Endothelial cell of hepatic sinusoid (primary cell): ENCODE data around the gene LRRC8C.

Experiments used
- in situ Hi-C: cut with HindIII; loops from 2 replicates; pipeline ENCODE4 v1.10.0; 2017; ENCODE audit warnings: low sequenced_read_pairs

LRRC8C gene

GRCh38 chr1:89633248-89633799 lies 404 bp downstream of the LRRC8C start:
- in situ Hi-C loops = loop anchor here (10.0 kb wide), 1 partner anchor 121 kb away; no protein-coding TSS in a partner anchor

DNA sequence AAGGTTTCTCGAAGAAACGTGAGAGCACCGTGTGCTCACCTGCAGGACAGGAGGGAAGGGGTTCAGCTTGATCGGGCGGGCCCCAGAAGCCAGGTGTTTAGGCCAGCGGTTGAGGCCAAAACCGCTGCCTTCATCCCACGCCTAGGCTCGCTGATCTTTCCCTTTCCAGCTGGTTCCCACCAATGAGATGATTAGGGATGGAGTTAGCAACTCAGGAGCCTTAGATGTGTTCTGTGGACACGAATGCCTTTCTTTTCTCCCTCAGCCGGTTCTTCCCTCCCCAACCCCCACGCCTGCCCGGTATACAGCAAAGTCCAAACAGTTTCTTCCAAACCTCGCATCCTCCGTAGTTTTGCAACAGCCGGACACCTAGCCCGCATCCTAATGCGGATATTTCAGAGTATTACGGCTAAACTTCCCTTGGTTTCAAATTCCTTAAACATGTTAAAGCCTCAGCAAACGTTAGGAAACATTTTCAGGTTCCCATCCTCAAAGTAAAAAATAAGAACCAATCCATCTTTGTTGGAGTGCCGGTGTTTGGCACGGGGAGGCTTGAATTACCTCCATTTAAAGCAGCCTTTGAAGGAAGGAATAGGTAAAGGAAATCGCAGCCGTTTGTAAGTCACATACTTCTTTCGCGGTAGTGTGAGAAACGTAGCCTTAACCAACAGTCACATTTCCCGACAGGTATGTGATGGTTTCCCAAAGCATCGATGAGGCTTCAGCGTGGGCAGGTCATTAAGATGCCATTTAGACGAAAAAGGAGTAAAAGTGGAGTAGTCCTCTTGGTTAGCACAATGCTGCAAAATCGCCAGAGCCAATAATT lies 1.1 kb downstream of the LRRC8C start:
- in situ Hi-C loops = loop anchor here (10.0 kb wide), 1 partner anchor 121 kb away; no protein-coding TSS in a partner anchor

DNA sequence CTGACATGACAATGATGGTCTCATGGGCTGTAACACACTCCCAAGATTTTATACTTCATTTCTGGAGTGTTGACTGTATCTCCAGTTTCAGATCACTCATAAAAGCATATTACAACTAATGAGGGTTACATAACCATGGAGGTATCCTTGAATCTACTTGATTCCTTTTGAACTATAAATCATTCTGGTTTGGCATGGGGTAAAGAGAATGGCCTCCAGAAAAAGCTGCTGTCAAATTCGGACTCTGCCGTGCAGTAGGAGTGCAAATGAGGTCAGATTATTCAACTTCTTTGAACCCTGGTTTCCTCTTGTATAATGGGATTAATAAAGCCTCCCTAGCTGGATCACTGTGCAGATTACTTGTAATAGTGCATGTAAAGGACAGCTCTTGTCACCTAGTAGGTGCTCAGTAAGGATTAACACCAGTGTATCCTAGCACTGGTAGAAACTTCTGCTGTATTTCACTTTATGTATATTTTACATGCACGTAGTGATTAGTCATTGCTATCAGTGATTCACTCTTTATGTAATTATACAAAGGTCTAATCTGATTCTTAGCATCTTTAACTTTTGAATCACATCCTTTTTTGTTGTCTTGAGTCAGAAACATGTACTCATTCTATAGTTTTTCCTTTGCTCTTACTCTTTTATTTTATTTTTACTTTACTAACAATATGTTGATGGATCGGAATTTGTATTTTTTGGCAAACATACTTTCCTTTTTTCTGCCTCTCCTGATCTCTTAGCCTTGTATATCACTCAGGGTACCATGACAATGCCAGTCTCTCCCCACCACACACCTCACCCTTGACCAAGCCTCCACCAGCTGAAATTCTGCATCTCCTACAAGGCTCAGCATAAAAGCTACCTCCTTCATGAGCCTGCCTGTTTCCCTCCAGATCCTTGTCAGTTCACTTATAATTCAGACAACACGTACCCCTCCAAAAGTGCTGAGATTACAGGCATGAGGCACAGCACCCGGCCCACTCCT lies 3.2 kb downstream of the LRRC8C start:
- in situ Hi-C loops = loop anchor here (10.0 kb wide), 1 partner anchor 119 kb away; no protein-coding TSS in a partner anchor

GRCh38 chr1:89637496-89637895 lies 4.6 kb downstream of the LRRC8C start:
- in situ Hi-C loops = loop anchor here (10.0 kb wide), 1 partner anchor 117 kb away; no protein-coding TSS in a partner anchor

DNA sequence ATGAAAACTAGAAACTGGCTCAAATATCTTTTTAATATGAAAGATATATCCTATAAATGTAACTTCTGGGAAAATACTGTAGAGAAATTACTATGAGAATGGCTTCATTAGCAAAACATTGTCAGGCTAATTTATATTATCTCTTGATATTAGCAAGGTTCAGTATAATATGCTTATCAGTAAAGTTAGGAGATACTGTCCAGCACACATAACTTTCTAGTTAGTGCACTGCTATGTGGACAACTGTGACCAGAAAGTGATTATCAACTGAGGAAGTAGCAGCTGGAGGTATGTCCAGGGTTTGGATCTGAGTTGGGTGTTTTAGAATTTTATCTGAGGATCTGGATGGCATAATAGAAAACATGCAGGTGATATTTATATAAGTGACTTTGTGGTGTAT lies 7.5 kb downstream of the LRRC8C start:
- in situ Hi-C loops = no loop called here

DNA sequence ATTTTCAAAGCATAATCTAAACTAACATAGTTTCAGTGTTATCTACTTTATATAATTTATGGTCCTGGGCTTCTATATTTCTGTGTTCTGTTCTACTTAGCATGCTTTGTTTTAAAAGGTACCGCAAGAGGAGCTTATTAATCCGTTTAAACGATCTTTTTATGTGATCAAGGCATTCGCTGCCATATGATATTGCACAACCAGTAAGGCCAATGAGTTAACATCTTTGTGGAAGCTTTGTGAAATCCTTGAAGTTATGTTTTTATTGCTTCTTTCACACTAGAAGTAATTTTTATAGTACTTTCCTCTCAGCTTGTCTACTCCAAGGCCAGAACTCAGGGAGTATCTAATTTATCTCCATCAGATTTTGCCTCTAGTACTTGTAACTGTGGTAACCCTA lies 8.9 kb downstream of the LRRC8C start:
- in situ Hi-C loops = no loop called here

DNA sequence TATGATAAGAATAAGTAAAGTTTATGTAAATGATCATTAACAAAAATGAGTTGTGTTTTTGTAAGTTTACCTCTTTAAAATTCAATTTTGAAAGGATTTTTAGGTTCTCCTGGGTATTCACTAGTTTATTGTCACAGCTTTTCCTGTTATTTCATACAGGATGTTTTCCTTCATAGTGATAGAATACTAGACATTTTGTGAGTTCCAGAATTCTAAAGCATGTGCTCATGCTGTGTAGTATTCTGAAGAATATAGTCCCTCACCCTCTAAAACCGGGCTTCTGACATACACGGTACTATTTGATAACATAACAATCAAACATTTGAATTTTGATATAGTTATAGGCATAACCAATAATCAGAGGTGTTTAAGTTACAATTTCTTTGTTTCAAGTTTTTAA lies 10.7 kb downstream of the LRRC8C start:
- in situ Hi-C loops = no loop called here

GRCh38 chr1:89644119-89644814 lies 11.3 kb downstream of the LRRC8C start:
- in situ Hi-C loops = no loop called here

DNA sequence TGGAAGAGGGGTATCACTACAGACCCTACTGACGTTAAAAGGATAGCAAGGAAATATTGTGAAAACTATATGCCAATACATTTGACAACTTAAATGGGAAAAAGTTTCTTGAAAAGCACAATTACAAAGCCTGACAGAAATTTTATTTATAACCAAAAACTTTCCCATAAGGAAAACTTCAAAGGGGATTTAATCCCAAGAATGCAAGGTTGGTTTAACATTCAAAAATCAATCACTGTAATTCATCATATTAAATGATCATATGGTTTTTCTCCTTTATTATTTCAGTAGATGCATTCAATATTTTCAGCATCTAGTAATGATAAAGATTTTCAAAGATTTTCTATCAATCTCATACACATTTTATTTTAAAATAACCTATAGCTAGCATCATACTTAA lies 13.3 kb downstream of the LRRC8C start:
- in situ Hi-C loops = no loop called here

- in situ Hi-C loops = loop anchor here (5.0 kb wide), 1 partner anchor 93 kb away; no protein-coding TSS in a partner anchor
Measured at GRCh38 chr1:89649783-89650182, 16.9 kb downstream of the LRRC8C start.

DNA sequence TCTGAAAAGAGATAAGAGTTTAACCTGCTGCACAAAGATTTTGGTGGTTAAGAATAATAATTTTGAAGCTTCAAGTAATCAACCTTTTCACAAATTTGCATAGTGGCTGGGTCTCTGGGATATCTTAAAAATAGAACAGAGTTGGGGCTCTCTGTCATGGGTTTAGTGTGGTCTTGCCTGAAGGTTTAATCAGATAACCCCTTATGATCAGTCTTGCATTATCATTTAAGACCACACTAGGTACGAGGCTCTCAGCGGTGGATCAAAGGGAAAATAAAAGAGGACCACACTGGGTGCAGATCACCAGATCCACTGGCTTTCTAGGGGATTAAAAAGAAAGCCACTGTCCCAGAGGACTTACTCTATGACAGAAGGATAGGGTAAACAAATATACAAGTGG lies 19.5 kb downstream of the LRRC8C start:
- in situ Hi-C loops = loop anchor here (5.0 kb wide), 1 partner anchor 90 kb away; no protein-coding TSS in a partner anchor

DNA sequence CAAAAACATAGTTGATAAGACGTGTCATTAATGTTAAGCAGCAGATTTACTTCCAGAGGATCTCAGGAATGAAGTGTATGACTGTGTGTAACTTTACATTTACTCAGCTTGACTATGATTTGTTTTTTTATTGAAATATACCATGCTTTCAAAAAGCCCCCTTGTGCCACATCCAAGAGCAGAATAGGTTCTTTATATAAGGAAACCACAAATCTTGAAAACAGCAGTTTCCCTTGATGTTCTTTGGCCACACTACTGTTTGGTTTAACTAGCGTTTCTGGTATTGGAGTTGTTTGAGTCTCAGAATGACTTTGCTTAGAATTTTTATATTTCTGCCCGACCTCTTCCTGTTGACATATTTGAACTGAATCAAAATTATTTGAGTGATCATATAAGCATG lies 25.0 kb downstream of the LRRC8C start:
- in situ Hi-C loops = no loop called here

- in situ Hi-C loops = no loop called here
Measured at GRCh38 chr1:89659322-89660081, 26.6 kb downstream of the LRRC8C start.

DNA sequence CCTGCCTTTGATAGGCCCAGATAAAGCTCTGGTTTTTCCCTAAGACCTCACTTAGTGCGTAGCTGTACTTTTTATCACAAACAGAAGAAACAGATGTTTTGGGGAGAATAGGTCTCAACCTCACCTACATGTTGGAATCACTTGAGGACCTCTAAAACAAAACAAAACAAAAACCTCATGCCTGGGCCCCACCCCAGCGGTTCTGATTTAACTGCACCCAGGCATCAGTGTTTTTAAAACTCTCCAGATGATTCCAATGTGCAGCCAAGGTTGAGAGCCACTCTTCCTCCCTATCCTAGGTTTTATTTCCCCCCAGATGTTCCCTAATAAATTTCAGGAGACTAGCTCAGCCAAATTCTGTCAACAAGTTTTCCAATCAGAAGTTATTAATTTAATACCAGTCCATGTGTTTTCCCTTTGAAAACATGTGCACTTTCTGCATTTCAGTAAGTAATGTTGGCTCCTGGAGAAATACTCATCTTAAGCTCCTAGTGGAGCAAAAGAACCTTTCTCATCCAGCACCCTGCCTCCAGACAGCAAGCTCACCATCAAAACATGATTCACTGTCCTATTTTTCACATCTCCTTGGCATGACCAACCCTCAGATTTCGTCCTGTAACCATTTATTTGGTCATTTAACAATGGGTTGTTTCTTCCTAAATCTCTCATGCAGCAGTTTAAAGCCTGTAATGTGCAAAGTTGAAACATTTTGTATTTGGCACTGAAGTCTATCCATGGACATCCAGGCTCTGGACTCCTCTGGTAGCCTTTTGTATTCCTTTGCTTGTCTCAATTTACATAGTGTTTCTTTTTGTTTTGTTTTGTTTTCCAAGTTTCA lies 27.5 kb downstream of the LRRC8C start:
- in situ Hi-C loops = no loop called here

GRCh38 chr1:89665941-89666340 lies 33.0 kb downstream of the LRRC8C start:
- in situ Hi-C loops = no loop called here

DNA sequence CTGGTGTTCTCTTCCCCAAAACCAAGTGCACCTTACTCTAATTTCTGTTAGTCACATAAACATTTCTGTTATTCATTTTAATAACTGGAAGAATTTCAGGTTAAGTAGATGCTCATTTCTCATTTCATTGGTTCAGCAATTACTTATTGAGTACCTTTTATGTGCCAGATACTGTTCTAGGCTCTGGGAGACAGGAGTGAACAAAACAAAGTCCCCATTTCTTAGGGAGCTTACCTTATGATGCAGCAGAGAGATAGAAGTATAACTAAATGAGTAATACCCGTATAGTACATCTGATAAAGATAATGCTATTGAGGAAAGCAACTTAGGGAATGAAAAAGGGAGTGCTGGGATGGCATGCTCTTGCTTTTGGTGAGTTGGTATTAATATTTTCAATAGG lies 33.7 kb downstream of the LRRC8C start:
- in situ Hi-C loops = no loop called here

GRCh38 chr1:89667691-89668090 lies 34.8 kb downstream of the LRRC8C start:
- in situ Hi-C loops = no loop called here

DNA sequence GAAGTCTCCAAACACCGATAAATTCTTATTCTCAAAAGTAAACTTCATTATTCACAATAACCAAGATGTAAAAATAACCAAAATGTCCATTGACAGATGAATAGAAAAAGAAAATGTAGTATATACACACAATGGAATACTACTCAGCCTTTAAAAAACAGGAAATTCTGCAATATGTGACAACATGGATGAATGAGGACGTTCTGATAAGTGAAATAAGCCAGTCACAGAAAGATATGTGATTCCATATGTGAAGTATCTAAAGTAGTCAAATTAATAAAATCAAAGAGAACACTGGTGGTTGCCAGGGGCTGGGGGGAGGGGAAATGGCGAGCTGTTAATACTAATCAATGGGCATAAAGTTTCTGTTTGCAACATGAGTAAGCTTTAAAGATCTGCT lies 36.0 kb downstream of the LRRC8C start:
- in situ Hi-C loops = no loop called here

- in situ Hi-C loops = no loop called here
Measured at GRCh38 chr1:89669441-89669840, 36.5 kb downstream of the LRRC8C start.
